Liver (tissue), 9 donors: ENCODE results near the gene TNFSF15. TPM values are rescaled to one million over a fixed set of nuclear protein-coding genes. Genes with fewer than 3 reads are reported as not detected.

Source experiments
- DNase-seq: peaks from one replicate; pipeline ENCODE4 v3.0.0-alpha.2; 2017; ENCODE audit warnings: low spot score
- H3K27ac ChIP-seq, 2 donors: one replicate each; pipeline ENCODE4 v1.7.0; 2013; ENCODE audit warnings: inconsistent platforms in 2 of 2, low read length in 2 of 2, control low read depth in 1 of 2, low read depth in 1 of 2, mild to moderate bottlenecking in 1 of 2
- H3K27me3 ChIP-seq, 4 donors: one replicate each; pipeline versions ENCODE4 v1.6.1 to v1.7.0; 2013; ENCODE audit warnings: low read length in 3 of 4, inconsistent platforms in 1 of 4, mild to moderate bottlenecking in 1 of 4, moderate library complexity in 1 of 4; ENCODE audit not compliant: control insufficient read depth in 4 of 4, insufficient read depth in 4 of 4
- H3K36me3 ChIP-seq, 4 donors: one replicate each; pipeline versions ENCODE4 v1.6.1 to v1.7.0; 2013; ENCODE audit warnings: low read length in 3 of 4, mild to moderate bottlenecking in 3 of 4, low read depth in 1 of 4, moderate library complexity in 1 of 4; ENCODE audit not compliant: control insufficient read depth in 4 of 4, insufficient read depth in 3 of 4
- H3K4me1 ChIP-seq, 4 donors: one replicate each; pipeline versions ENCODE4 v1.6.1 to v1.7.0; 2013; ENCODE audit warnings: low read length in 3 of 4, mild to moderate bottlenecking in 3 of 4, moderate library complexity in 1 of 4; ENCODE audit not compliant: control insufficient read depth in 4 of 4, insufficient read depth in 4 of 4
- H3K4me3 ChIP-seq, 3 donors: one replicate each; pipeline versions ENCODE4 v1.6.1 to v1.7.0; 2013; ENCODE audit warnings: low read length in 3 of 3, control low read depth in 1 of 3, low read depth in 1 of 3, mild to moderate bottlenecking in 1 of 3
- H3K9ac ChIP-seq, 2 donors: one replicate each; pipeline ENCODE4 v1.7.0; 2013; ENCODE audit warnings: low read length in 2 of 2, mild to moderate bottlenecking in 2 of 2, moderate library complexity in 2 of 2, control low read depth in 1 of 2, low read depth in 1 of 2
- H3K9me3 ChIP-seq, 4 donors: one replicate each; pipeline versions ENCODE4 v1.6.1 to v1.7.0; 2013; ENCODE audit warnings: low read length in 3 of 4; ENCODE audit not compliant: control insufficient read depth in 4 of 4
- FOXA2 ChIP-seq: IDR thresholded peaks from 2 replicates; pipeline ENCODE4 v1.6.1; 2016; ENCODE audit warnings: antibody characterized with exemption
- GABPA ChIP-seq, 2 donors: IDR thresholded peaks in 1 of 2; conservative IDR thresholded peaks in 1 of 2; 2 replicates each; pipeline ENCODE4 v1.6.1; 2016; ENCODE audit warnings: antibody characterized with exemption in 2 of 2, mild to moderate bottlenecking in 1 of 2, moderate library complexity in 1 of 2
- HNF4A ChIP-seq, 2 donors: conservative IDR thresholded peaks; 2 replicates each; pipeline ENCODE4 v1.6.1; 2016; ENCODE audit warnings: antibody characterized with exemption in 2 of 2, mild to moderate bottlenecking in 2 of 2
- HNF4G ChIP-seq: IDR thresholded peaks from 2 replicates; pipeline ENCODE4 v1.6.1; 2016; ENCODE audit warnings: antibody characterized with exemption
- RAD21 ChIP-seq, 2 donors: IDR thresholded peaks; 2 replicates each; pipeline ENCODE4 v1.6.1; 2016; ENCODE audit warnings: antibody characterized with exemption in 2 of 2, mild to moderate bottlenecking in 2 of 2
- RXRA ChIP-seq, 2 donors: IDR thresholded peaks; 2 replicates each; pipeline ENCODE4 v1.6.1; 2017 to 2018; ENCODE audit warnings: antibody characterized with exemption in 2 of 2, mild to moderate bottlenecking in 1 of 2
- SP1 ChIP-seq: IDR thresholded peaks from 2 replicates; pipeline ENCODE4 v1.6.1; 2018; ENCODE audit warnings: antibody characterized with exemption, mild to moderate bottlenecking
- YY1 ChIP-seq: IDR thresholded peaks from 2 replicates; pipeline ENCODE4 v1.6.1; 2016; ENCODE audit warnings: antibody characterized with exemption, mild to moderate bottlenecking
- WGBS: extraction: QIAGEN DNeasy Blood & Tissue Kit; methylation state at CpG from one replicate; pipeline ENCODE4 v1.1.7; 2013; 5-methylcytosine and 5-hydroxymethylcytosine counted together
- polyA plus RNA-seq, 2 donors: library from polyadenylated mRNA; stranded (reverse) in 1 of 2; unstranded in 1 of 2; fragments of 200-250 nt in 1 of 2; fragments of >200 nt in 1 of 2; fragmentation: Nextera tagmentation in 1 of 2; extraction: Ambion mirVana in 1 of 2; gene quantifications; one replicate each; pipeline versions ENCODE4 v1.2.1 to v1.2.3, GENCODE V29; 2013 to 2015
- total RNA-seq, 2 donors: library from RNA; depleted of rRNA; stranded (reverse); fragments of >200 nt; gene quantifications; one replicate each; pipeline ENCODE4 v1.2.3, GENCODE V29; 2014
- TF ChIP-seq, protein P1 (sequence below): IDR thresholded peaks from 2 replicates; pipeline ENCODE4 v1.6.1; 2016; ENCODE audit warnings: antibody characterized with exemption
- TF ChIP-seq, protein P2 (sequence below): IDR thresholded peaks from 2 replicates; pipeline ENCODE4 v1.6.1; 2016; ENCODE audit warnings: antibody characterized with exemption
- donor health status: healthy.
- donor health status: healthy.
- donor health status: healthy.
- donor health status: healthy.
- donor health status: healthy.

The TNFSF15 gene
- total and polyA plus RNA-seq, 4 donors, result 0.01 to 0.42 (median 0.08) TPM; not detected in 1

DNA sequence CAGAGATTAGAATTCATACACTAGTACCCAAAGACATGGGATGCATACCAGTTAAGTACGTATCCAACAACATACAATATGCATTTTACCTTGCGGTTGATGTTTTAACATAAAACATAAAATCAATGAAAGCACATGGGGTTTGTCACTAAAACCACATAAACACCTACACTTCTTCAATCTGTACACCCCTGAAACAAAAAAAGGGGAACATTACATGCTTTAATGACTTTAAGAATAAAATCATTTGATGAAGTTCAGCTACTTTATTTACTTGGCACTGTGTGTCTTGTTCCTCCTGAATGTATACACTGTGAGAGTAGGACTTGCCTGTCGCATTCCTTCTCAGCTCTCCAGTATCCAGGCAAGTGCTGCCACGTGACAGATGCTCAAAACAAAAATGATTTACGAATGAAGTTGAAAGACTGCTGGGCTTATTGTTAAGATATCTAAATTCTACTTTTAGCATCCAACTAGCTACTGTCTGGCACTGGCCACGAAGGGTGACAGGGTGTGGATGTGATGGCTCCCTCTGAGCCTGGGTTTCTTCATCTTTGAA lies 21.0 kb downstream of the TNFSF15 start (continued):
- TF ChIP-seq, protein P1, sequence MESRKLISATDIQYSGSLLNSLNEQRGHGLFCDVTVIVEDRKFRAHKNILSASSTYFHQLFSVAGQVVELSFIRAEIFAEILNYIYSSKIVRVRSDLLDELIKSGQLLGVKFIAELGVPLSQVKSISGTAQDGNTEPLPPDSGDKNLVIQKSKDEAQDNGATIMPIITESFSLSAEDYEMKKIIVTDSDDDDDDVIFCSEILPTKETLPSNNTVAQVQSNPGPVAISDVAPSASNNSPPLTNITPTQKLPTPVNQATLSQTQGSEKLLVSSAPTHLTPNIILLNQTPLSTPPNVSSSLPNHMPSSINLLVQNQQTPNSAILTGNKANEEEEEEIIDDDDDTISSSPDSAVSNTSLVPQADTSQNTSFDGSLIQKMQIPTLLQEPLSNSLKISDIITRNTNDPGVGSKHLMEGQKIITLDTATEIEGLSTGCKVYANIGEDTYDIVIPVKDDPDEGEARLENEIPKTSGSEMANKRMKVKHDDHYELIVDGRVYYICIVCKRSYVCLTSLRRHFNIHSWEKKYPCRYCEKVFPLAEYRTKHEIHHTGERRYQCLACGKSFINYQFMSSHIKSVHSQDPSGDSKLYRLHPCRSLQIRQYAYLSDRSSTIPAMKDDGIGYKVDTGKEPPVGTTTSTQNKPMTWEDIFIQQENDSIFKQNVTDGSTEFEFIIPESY, result no peak
- TF ChIP-seq RXRA (IDR thresholded peaks at IDR 0.05) (no peak), GABPA (IDR thresholded peaks at IDR 0.05 in 1 of 2, conservative IDR thresholded peaks at IDR 0.05 in 1 of 2) (no peak), YY1 (no peak)

DNA sequence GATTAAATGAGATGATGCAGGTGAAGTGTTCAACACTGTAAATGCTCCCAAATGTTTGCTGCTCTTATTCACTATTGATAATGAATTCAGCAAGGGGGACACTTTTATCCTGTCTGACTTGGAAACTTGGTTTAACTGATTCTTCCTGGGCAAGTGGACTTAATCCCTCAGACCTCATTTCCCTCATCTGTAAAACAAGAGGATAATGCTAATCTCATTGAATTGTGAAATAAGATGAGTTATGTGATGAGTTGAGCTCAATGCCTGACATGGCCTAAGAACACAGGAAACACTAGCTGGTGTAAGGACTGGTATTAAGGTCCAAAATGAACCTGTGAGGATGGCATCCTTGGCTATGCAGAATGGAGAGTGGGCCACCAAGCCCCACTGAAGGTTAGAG lies 23.3 kb downstream of the TNFSF15 start:
- H3K27ac ChIP-seq, result no peak overlapping the region
- TF ChIP-seq HNF4A (conservative IDR thresholded peaks at IDR 0.05) (no peak), HNF4G (no peak), RAD21 (IDR thresholded peaks at IDR 0.05) (no peak)
- TF ChIP-seq, protein P1, result no peak
- H3K27me3 ChIP-seq, result no peaks in the 10 kb centered on the region
- no peaks in the 10 kb centered on the region for H3K36me3 ChIP-seq
- no peak overlapping the region for H3K4me3 ChIP-seq
- DNase-seq, result no peak
- peaks cover 0 to 5% (median 4%) of the 10 kb centered on the region in 4 donors for H3K4me1 ChIP-seq
- no peaks in the 10 kb centered on the region for H3K9me3 ChIP-seq
- H3K9ac ChIP-seq, result no peak overlapping the region

DNA sequence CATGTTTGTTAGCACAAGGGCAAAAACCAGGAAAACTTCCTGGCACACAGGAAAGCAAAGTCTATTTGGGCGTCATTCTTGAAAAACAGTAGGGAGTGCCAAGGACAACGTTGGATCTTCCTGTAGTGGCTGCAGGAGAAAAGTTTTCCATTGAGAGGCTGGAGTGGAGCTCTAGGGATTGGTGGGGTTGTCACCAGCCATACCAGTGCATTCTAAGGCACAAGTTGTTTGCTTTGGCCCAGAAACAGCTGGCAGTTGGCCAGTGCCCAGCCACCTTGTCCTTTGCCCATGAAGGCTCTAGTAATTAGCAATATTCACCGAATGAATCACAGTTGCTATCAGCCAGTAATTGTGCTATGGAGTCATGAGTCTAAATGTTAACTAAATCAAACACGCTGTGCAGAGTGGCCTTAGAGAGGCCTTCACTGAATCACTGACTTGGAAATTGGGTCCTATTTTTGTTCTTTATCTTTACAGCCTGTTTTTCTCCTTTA lies 26.4 kb downstream of the TNFSF15 start:
- Histone ChIP-seq H3K4me1 (peaks cover 0 to 5% (median 4%) of the 10 kb centered on the region in 4 donors), H3K9ac (no peak overlapping the region), H3K4me3 (no peak overlapping the region), H3K9me3 (no peaks in the 10 kb centered on the region), H3K27me3 (peaks cover 0 to 3% (median 0%) of the 10 kb centered on the region in 4 donors), H3K27ac (no peak overlapping the region), H3K36me3 (peaks cover 0 to 2% (median 0%) of the 10 kb centered on the region in 4 donors)
- 30% methylated on average over 4 of the region's 4 CpGs for WGBS
- DNase-seq, result no peak
- TF ChIP-seq HNF4A (conservative IDR thresholded peaks at IDR 0.05) (peak; percentile 56 to 60), RXRA (IDR thresholded peaks at IDR 0.05) (peak in 1 of 2 donors; percentile 30), GABPA (IDR thresholded peaks at IDR 0.05 in 1 of 2, conservative IDR thresholded peaks at IDR 0.05 in 1 of 2) (no peak), SP1 (peak; percentile 45), FOXA2 (peak; percentile 20)
- TF ChIP-seq, protein P2, sequence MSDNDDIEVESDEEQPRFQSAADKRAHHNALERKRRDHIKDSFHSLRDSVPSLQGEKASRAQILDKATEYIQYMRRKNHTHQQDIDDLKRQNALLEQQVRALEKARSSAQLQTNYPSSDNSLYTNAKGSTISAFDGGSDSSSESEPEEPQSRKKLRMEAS, result no peak
